ENCODE data around the gene MRPL14. TPM values are rescaled to one million over a fixed set of nuclear protein-coding genes. Genes with fewer than 3 reads are reported as not detected.

The MRPL14 gene
- total RNA-seq, 4 donors from 2014 or later, result 100 to 180 (median 152) TPM

DNA sequence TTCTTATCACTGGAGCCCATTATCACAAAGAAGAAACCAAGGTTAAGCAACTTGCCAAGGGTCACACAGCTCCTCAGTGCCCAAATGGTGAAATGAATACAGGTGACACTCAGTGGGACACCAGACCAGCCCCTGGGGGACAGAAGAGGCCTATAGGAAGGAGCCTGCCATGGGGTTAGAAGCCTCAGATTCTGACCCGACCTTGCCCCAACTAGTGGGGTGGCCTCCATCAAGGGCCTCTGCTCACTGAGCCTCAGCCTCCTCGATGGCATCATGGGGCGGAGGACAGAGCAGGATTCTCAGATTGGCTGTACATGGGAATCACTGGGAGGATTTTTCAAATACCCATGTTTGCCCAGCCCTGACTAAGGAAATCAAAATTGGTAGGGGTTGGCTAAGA is 47.6 kb downstream of the MRPL14 start:
- DNase-seq (no peak), ATAC-seq (no peak)
- TF ChIP-seq, protein P1, sequence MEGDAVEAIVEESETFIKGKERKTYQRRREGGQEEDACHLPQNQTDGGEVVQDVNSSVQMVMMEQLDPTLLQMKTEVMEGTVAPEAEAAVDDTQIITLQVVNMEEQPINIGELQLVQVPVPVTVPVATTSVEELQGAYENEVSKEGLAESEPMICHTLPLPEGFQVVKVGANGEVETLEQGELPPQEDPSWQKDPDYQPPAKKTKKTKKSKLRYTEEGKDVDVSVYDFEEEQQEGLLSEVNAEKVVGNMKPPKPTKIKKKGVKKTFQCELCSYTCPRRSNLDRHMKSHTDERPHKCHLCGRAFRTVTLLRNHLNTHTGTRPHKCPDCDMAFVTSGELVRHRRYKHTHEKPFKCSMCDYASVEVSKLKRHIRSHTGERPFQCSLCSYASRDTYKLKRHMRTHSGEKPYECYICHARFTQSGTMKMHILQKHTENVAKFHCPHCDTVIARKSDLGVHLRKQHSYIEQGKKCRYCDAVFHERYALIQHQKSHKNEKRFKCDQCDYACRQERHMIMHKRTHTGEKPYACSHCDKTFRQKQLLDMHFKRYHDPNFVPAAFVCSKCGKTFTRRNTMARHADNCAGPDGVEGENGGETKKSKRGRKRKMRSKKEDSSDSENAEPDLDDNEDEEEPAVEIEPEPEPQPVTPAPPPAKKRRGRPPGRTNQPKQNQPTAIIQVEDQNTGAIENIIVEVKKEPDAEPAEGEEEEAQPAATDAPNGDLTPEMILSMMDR (IDR thresholded peaks at IDR 0.05 in 4 of 5, conservative IDR thresholded peaks at IDR 0.05 in 1 of 5), result no peak
- TF ChIP-seq POLR2A (IDR thresholded peaks at IDR 0.05), result no peak
- in situ Hi-C loops (cut with MboI; ENCODE audit: low sequenced_read_pairs in 4 of 4) (loop anchor here (5.0 to 25.0 kb wide), 3 partner anchors 312 to 475 kb away; no protein-coding TSS in a partner anchor), intact Hi-C loops (cut with DNase I; ENCODE audit: low total_unique reads) (loop anchor here (1.0 to 5.0 kb wide), 4 partner anchors 223 to 472 kb away; no protein-coding TSS in a partner anchor)
- Histone ChIP-seq H3K27me3 (no peaks in the 10 kb centered on the region), H3K4me3 (no peak overlapping the region), H3K27ac (peak overlapping the region in 3 of 4 donors; percentile 31 to 93 (median 54)), H3K4me1 (peaks cover 37 to 38% of the 10 kb centered on the region in 2 donors), H3K9me3 (no peaks in the 10 kb centered on the region), H3K36me3 (no peaks in the 10 kb centered on the region)

DNA sequence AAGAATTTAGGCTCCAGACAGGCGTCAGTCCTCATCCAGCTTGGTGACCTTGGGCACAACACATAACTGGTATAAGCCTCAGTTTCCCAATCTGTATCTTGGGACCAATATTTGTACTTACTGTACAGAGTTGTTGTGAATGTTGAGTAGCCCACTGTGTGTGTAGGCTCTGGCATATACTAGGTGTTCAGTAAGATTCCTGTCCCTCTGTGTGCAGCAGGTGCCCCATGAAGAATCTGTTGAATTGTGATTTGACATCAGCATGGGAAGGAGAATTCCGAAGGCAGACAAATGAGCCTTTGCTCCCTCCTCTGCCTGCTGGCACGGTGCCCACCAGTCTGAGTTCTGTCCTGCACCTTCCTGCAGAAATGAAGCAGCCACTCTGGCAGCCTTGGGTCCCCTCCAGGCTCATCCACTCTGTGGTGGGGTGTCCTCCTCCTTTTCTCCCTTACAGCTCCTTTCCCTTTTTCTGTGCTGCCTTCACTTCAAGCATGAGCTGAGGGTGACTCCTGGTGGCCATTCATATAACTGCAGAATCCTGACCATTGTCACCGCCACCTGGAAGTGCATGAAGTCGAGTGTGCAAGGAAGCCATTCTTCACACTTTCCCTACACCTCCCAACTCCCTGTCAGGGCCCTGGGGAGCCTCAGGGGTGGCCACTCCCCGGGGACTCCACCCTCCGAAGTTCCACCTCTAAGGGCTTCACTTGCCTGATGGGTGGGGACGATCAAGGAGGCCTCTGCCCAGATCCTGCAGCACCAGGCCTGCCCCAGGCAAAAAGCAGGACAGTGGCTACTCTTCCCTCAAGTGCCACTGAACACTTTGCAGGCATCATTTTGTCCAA is 48.2 kb downstream of the MRPL14 start:
- H3K27me3 ChIP-seq, result no peaks in the 10 kb centered on the region
- no peak overlapping the region for H3K4me3 ChIP-seq
- in situ Hi-C loops (cut with MboI; ENCODE audit: low sequenced_read_pairs in 4 of 4) (loop anchor here (5.0 to 25.0 kb wide), 2 partner anchors 312 to 417 kb away; no protein-coding TSS in a partner anchor), intact Hi-C loops (cut with DNase I; ENCODE audit: low total_unique reads) (loop anchor here (1.0 to 5.0 kb wide), 5 partner anchors 223 to 472 kb away; no protein-coding TSS in a partner anchor)
- H3K36me3 ChIP-seq, result no peaks in the 10 kb centered on the region
- no peaks in the 10 kb centered on the region for H3K9me3 ChIP-seq
- no peak for TF ChIP-seq POLR2A (IDR thresholded peaks at IDR 0.05)
- TF ChIP-seq, protein P1 (IDR thresholded peaks at IDR 0.05 in 4 of 5, conservative IDR thresholded peaks at IDR 0.05 in 1 of 5), result peak; percentile 93 to 96 (median 95)
- ATAC-seq (peak; percentile 45 to 54), DNase-seq (peak in 1 of 2 donors; percentile 77)
- H3K27ac ChIP-seq, result peak overlapping the region; percentile 31 to 93 (median 60)
- peaks cover 38 to 40% of the 10 kb centered on the region in 2 donors for H3K4me1 ChIP-seq

DNA sequence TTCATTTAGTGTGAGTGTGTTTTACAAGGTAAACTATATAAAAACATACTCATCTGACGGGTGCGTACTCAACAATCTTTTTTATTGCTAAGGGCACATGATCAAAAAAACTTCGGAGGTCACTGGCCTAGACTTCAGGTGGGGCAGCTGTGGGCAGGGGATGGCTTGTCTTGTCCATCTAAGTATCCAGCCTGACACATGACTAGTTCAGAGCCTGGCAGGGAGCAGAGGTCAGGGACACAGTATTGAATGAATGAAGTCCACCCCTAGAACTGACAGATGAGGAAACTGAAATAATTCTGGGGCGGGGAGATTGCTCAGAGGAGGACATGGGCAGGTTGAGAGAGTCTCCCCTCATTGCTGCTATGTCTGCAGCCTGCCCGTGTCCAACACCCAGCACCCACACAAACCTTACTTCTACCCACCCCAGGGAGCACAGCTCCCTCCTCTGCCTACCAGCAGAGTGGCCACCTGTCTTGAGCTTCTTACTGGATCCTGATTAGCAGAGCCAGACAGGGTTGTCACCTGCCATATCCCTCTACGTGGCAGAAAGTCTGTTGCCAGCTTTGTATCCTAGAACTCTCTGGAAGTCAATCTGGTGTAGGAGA is 48.9 kb downstream of the MRPL14 start:
- intact Hi-C loops (cut with DNase I; ENCODE audit: low total_unique reads), result loop anchor here (1.0 to 5.0 kb wide), 3 partner anchors 261 to 471 kb away; no protein-coding TSS in a partner anchor

DNA sequence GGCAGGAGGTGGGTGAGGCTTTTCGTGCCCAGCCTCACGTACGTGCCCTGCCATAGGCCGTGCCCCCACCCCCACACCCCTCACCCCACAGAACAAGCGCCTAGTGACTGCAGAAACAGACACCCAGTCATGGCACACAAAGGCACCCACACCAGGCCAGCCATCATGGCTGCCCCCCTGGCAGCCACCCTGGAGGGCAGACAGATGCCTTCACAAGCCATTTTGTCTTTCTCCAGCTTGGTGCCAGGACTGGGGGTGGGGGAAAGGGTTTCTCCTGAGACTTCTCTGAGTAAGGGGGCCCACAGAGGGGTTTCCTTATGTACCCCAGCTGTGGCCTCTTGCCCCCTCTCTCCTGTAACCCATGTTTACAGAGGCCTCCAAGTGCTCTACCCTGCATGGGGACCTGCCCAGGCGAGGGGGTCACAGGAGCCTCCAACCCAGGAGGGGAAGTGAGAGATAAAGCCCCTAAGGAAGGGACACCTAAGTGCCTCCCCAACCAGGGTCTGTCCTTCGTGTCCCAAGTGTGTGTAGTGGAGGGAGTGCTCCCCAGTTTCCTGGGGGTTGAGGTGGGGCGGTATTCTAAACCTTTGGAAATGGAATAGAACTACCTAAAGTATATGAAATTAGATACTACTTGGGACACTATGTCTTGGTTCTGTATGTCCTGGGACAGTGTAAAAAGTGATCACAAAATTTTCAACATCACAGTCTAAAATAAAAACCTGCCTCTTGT is 49.9 kb downstream of the MRPL14 start:
- in situ Hi-C loops (cut with MboI; ENCODE audit: low sequenced_read_pairs in 4 of 4), result loop anchor here (5.0 to 25.0 kb wide), 2 partner anchors 310 to 415 kb away; no protein-coding TSS in a partner anchor
- DNase-seq (no peak), ATAC-seq (no peak)
- Histone ChIP-seq H3K27ac (peak overlapping the region; percentile 53 to 93 (median 60)), H3K9me3 (no peaks in the 10 kb centered on the region), H3K4me1 (peaks cover 32 to 41% of the 10 kb centered on the region in 2 donors), H3K27me3 (no peaks in the 10 kb centered on the region), H3K36me3 (no peaks in the 10 kb centered on the region), H3K4me3 (no peak overlapping the region)
- intact Hi-C loops (cut with DNase I; ENCODE audit: low total_unique reads), result loop anchor here (5.0 kb wide), 2 partner anchors 260 to 470 kb away; no protein-coding TSS in a partner anchor
- TF ChIP-seq, protein P1 (IDR thresholded peaks at IDR 0.05 in 4 of 5, conservative IDR thresholded peaks at IDR 0.05 in 1 of 5), result no peak
- no peak for TF ChIP-seq POLR2A (IDR thresholded peaks at IDR 0.05)

More for the DNA sequence above, 48.9 kb downstream of the MRPL14 start:
- DNase-seq (no peak), ATAC-seq (no peak)
- H3K4me1 ChIP-seq, result peaks cover 38 to 40% of the 10 kb centered on the region in 2 donors
- H3K27ac ChIP-seq, result peak overlapping the region; percentile 25 to 93 (median 60)
- no peaks in the 10 kb centered on the region for H3K9me3 ChIP-seq
- in situ Hi-C loops (cut with MboI; ENCODE audit: low sequenced_read_pairs in 4 of 4), result loop anchor here (5.0 to 25.0 kb wide), 2 partner anchors 311 to 416 kb away; no protein-coding TSS in a partner anchor
- no peaks in the 10 kb centered on the region for H3K27me3 ChIP-seq
- TF ChIP-seq POLR2A (IDR thresholded peaks at IDR 0.05), result peak in 1 of 2 donors; percentile 20
- TF ChIP-seq, protein P1 (IDR thresholded peaks at IDR 0.05 in 4 of 5, conservative IDR thresholded peaks at IDR 0.05 in 1 of 5), result no peak
- no peak overlapping the region for H3K4me3 ChIP-seq
- H3K36me3 ChIP-seq, result no peaks in the 10 kb centered on the region

Measured in gastrocnemius medialis (tissue), 4 donors.